OCI-LY7 (cell line): Measurements from ENCODE around the gene CAPZB. TPM values are rescaled to one million over a fixed set of nuclear protein-coding genes. Genes with fewer than 3 reads are reported as not detected.

Experiments
- BruUV-seq: library from RNA; stranded (reverse); fragments of 400-500 nt; replicated peaks from 2 replicates; lab custom pipeline; 2021; lab: Mats Ljungman, UMichigan
- CTCF ChIA-PET: fragments of 300-600 bp; sonication (Branson Sonifier 250); formaldehyde crosslinking; loops from one replicate; lab custom pipeline; 2022; ENCODE audit warnings: antibody characterized with exemption; ENCODE audit not compliant: unreplicated experiment; lab: Charles Lee
- POLR2A ChIA-PET: fragments of 300-600 bp; sonication (Branson Sonifier 250); formaldehyde crosslinking; loops from one replicate; lab custom pipeline; 2022; ENCODE audit warnings: antibody characterized with exemption; lab: Charles Lee
- DNase-seq: peaks from one replicate; pipeline ENCODE4 v3.0.0-alpha.2; 2015; ENCODE audit warnings: low spot score
- H2AFZ ChIP-seq: fragments of 200-600 bp; sonication (generic), shearing (Covaris generic); 2 replicates; pipeline ENCODE4 v1.6.1; 2014; ENCODE audit warnings: mild to moderate bottlenecking, antibody characterized with exemption, low read length, moderate library complexity
- H3K27ac ChIP-seq: fragments of 200-600 bp; sonication (generic); 2 replicates; pipeline ENCODE4 v1.5.1; 2014; ENCODE audit warnings: mixed run types, low read depth, mild to moderate bottlenecking, moderate library complexity, low read length, inconsistent platforms; ENCODE audit not compliant: poor library complexity, severe bottlenecking
- H3K36me3 ChIP-seq: fragments of 200-600 bp; sonication (generic); 2 replicates; pipeline ENCODE4 v1.6.1; 2014; ENCODE audit warnings: mild to moderate bottlenecking, antibody characterized with exemption, low read length, moderate library complexity, mixed read lengths; ENCODE audit not compliant: insufficient read depth
- H3K4me1 ChIP-seq: fragments of 200-600 bp; sonication (generic); 2 replicates; pipeline ENCODE4 v1.5.1; 2014; ENCODE audit warnings: mild to moderate bottlenecking, low read length; ENCODE audit not compliant: insufficient read depth, poor library complexity, severe bottlenecking
- H3K4me2 ChIP-seq: fragments of 200-600 bp; sonication (generic); 2 replicates; pipeline ENCODE4 v1.6.1; 2014; ENCODE audit warnings: mild to moderate bottlenecking, low read length
- H3K4me3 ChIP-seq: fragments of 200-600 bp; sonication (generic); 2 replicates; pipeline ENCODE4 v1.5.1; 2014; ENCODE audit warnings: mild to moderate bottlenecking, low read depth, low read length; ENCODE audit not compliant: poor library complexity, severe bottlenecking
- H3K79me2 ChIP-seq: fragments of 200-600 bp; sonication (generic); 2 replicates; pipeline ENCODE4 v1.6.1; 2016; ENCODE audit warnings: low read depth, mild to moderate bottlenecking, low read length, moderate library complexity, mixed read lengths; ENCODE audit not compliant: insufficient read depth
- H3K9me2 ChIP-seq: fragments of 200-600 bp; sonication (generic); 2 replicates; pipeline ENCODE4 v1.6.1; 2016; ENCODE audit warnings: mild to moderate bottlenecking, low read length, mixed read lengths; ENCODE audit not compliant: insufficient read depth
- H3K9me3 ChIP-seq: fragments of 200-600 bp; sonication (generic); 2 replicates; pipeline ENCODE4 v1.6.1; 2014; ENCODE audit warnings: mild to moderate bottlenecking, mixed run types, low read length, mixed read lengths
- H4K20me1 ChIP-seq: fragments of 200-600 bp; sonication (generic); 2 replicates; pipeline ENCODE4 v1.6.1; 2014; ENCODE audit warnings: mild to moderate bottlenecking, antibody characterized with exemption, low read length, moderate library complexity, mixed read lengths; ENCODE audit not compliant: insufficient read depth
- CTCF ChIP-seq: fragments of 200-600 bp; sonication (generic); conservative IDR thresholded peaks from 2 replicates; pipeline ENCODE4 v1.5.1; 2014; ENCODE audit warnings: mild to moderate bottlenecking, antibody characterized with exemption, low read length, moderate library complexity, mixed read lengths
- EZH2phosphoT487 ChIP-seq: fragments of 200-600 bp; sonication (generic); IDR thresholded peaks from 2 replicates; pipeline ENCODE4 v1.6.1; 2018; ENCODE audit warnings: low read depth, borderline replicate concordance, mild to moderate bottlenecking, mixed run types, antibody characterized with exemption, low read length, moderate library complexity, mixed read lengths
- intact Hi-C: fragments of 100-400 bp; cut with micrococcal nuclease; formaldehyde crosslinking; loops from one replicate; pipeline ENCODE4 v1.10.0; 2022; ENCODE audit not compliant: unreplicated experiment
- total RNA-seq, 2 experiments: library from RNA; depleted of rRNA in 1 of 2; stranded (reverse); fragments of >200 nt in 1 of 2; shearing (Covaris generic) in 1 of 2; gene quantifications; 2 replicates each; pipeline ENCODE4 v1.2.3, GENCODE V29; 2014 to 2022

The CAPZB gene
- total RNA-seq, 2 experiments from 2014 or later: 61.3 to 187 TPM

- H3K79me2 ChIP-seq: no peaks in the 10 kb centered on the region
- peaks cover 11% of the 10 kb centered on the region; the same call in 1 of the 2 replicates for H3K36me3 ChIP-seq
- no peak overlapping the region for H3K4me3 ChIP-seq
- intact Hi-C loops: no loop called here
- POLR2A ChIA-PET: no interaction called here
- H3K4me2 ChIP-seq: no peak overlapping the region
- no peak overlapping the region for H3K27ac ChIP-seq
- no peaks in the 10 kb centered on the region for H4K20me1 ChIP-seq
- no peaks in the 10 kb centered on the region for H3K9me2 ChIP-seq
- BruUV-seq: no TSS peak
- CTCF ChIA-PET: no interaction called here
- H3K9me3 ChIP-seq: no peaks in the 10 kb centered on the region
- no peak for DNase-seq
- no peak for TF ChIP-seq EZH2phosphoT487
- TF ChIP-seq CTCF: no peak
- H3K4me1 ChIP-seq: no peaks in the 10 kb centered on the region
- no peak overlapping the region for H2AFZ ChIP-seq
These were observed 142.3 kb downstream of the CAPZB start for GRCh38 chr1:19342894-19343616.

- Histone ChIP-seq H3K4me3 (no peak overlapping the region), H3K79me2 (no peaks in the 10 kb centered on the region), H3K36me3 (peaks cover 11% of the 10 kb centered on the region; the same call in 1 of the 2 replicates), H3K9me3 (no peaks in the 10 kb centered on the region), H2AFZ (no peak overlapping the region), H3K4me1 (no peaks in the 10 kb centered on the region), H4K20me1 (no peaks in the 10 kb centered on the region), H3K4me2 (no peak overlapping the region), H3K27ac (no peak overlapping the region), H3K9me2 (no peaks in the 10 kb centered on the region)
- ChIA-PET CTCF (interaction anchor here (0.6 kb wide), 1 partner anchor 341 kb away, joined by 4 read pairs; no protein-coding TSS in a partner anchor), POLR2A (no interaction called here)
- BruUV-seq: no TSS peak
- no peak for TF ChIP-seq EZH2phosphoT487
- no peak for TF ChIP-seq CTCF
- intact Hi-C loops: no loop called here
- no peak for DNase-seq
These were observed 143.1 kb downstream of the CAPZB start for GRCh38 chr1:19342062-19342750.
